A549 (cell line): ENCODE measurements around the gene GOLGA5. TPM values are rescaled to one million over a fixed set of nuclear protein-coding genes. Genes with fewer than 3 reads are reported as not detected.
A peak's percentile ranks its signal among the peaks of the same experiment; 100 is the strongest.
"Not testable (repeated sequence)": the region's sequence is repeated elsewhere in the genome, so short reads cannot be mapped to it uniquely, and the experiment has no call there.

ENCODE experiments used
- ATAC-seq, 2 experiments: fragments of 200-7000 bp in 1 of 2; fragments of >200 bp in 1 of 2; cut with Nextera tagmentation in 1 of 2; cut with Tn5 transposase in 1 of 2; 3 replicates each; pipeline versions ENCODE4 v1.8.0 to v1.9.1; 2018 to 2020; ENCODE audit warnings: mild to moderate bottlenecking in 1 of 2, moderate library complexity in 1 of 2
- CTCF ChIA-PET: fragments of 300-600 bp; sonication (Branson Sonifier 250); formaldehyde crosslinking; extraction: SDS; loops from one replicate; lab custom pipeline; 2021; ENCODE audit warnings: antibody characterized with exemption, inconsistent platforms; lab: Yijun Ruan, JAX
- POLR2A ChIA-PET: fragments of 350-600 bp; formaldehyde crosslinking; extraction: SDS; loops from one replicate; lab custom pipeline; 2021; ENCODE audit warnings: antibody characterized with exemption, inconsistent platforms; lab: Yijun Ruan, JAX
- DNase-seq, 2 experiments: peaks; one replicate each; pipeline versions ENCODE4 v3.0.0 to v3.0.0-alpha.2; 2011 to 2016; ENCODE audit warnings: low read depth in 1 of 2, low spot score in 1 of 2
- FAIRE-seq: peaks from 2 replicates; lab custom pipeline; 2011; peaks lifted over from hg19 to GRCh38; lab: Jason Lieb, UNC
- H3K27ac ChIP-seq, 2 experiments: fragments of >200 bp; sonication (Bioruptor Twin); formaldehyde crosslinking; 3 replicates each; pipeline ENCODE4 v1.5.1; 2016 to 2017
- H3K4me1 ChIP-seq: fragments of >200 bp; sonication (Bioruptor Twin); formaldehyde crosslinking; 3 replicates; pipeline ENCODE4 v1.6.1; 2016
- H3K4me2 ChIP-seq: fragments of >200 bp; sonication (Bioruptor Twin); formaldehyde crosslinking; 3 replicates; pipeline ENCODE4 v1.6.1; 2016
- H3K4me3 ChIP-seq: fragments of >200 bp; sonication (Bioruptor Twin); formaldehyde crosslinking; 3 replicates; pipeline ENCODE4 v1.5.1; 2016
- H3K9me3 ChIP-seq: fragments of >200 bp; sonication (Bioruptor Twin); formaldehyde crosslinking; 3 replicates; pipeline ENCODE4 v1.6.1; 2016
- CEBPB ChIP-seq, 2 experiments: fragments of >200 bp in 1 of 2; sonication (Bioruptor Twin) in 1 of 2; formaldehyde crosslinking in 1 of 2; IDR thresholded peaks; 2 replicates each; pipeline ENCODE4 v1.6.1; 2012 to 2016
- CHD2 ChIP-seq: fragments of 150-350 bp; IDR thresholded peaks from 2 replicates; pipeline ENCODE4 v1.6.1; 2014; ENCODE audit warnings: low read length; ENCODE audit not compliant: partially characterized antibody
- CTCF ChIP-seq: fragments of >200 bp; sonication (Bioruptor Twin); formaldehyde crosslinking; IDR thresholded peaks from 3 replicates; pipeline ENCODE4 v1.5.1; 2016
- EHF ChIP-seq: fragments of 250-450 bp; sonication (Bioruptor Pico); IDR thresholded peaks from 2 replicates; pipeline ENCODE4 v1.5.0; 2020; ENCODE audit warnings: mild to moderate bottlenecking
- ELK1 ChIP-seq: fragments of 150-350 bp; IDR thresholded peaks from 2 replicates; pipeline ENCODE4 v1.6.1; 2014; ENCODE audit warnings: low read depth, mild to moderate bottlenecking, low read length
- FOSB ChIP-seq: fragments of 250-450 bp; sonication (Bioruptor Pico); IDR thresholded peaks from 2 replicates; pipeline ENCODE4 v1.5.0; 2020; ENCODE audit warnings: mild to moderate bottlenecking, moderate library complexity
- GATA3 ChIP-seq: IDR thresholded peaks from 2 replicates; pipeline ENCODE4 v1.6.1; 2012; ENCODE audit warnings: borderline replicate concordance
- HEYL ChIP-seq: fragments of 250-450 bp; sonication (Bioruptor Pico); IDR thresholded peaks from 2 replicates; pipeline ENCODE4 v1.8.0; 2021; ENCODE audit warnings: mild to moderate bottlenecking, moderate library complexity
- HOXA7 ChIP-seq: fragments of 250-450 bp; sonication (Bioruptor Pico); IDR thresholded peaks from 2 replicates; pipeline ENCODE4 v1.5.0; 2020; ENCODE audit warnings: mild to moderate bottlenecking, moderate library complexity
- KDM5A ChIP-seq: fragments of 200-600 bp; sonication (generic); IDR thresholded peaks from 2 replicates; pipeline ENCODE4 v1.6.1; 2016; ENCODE audit warnings: antibody characterized with exemption, mild to moderate bottlenecking
- MAFK ChIP-seq: fragments of 450-650 bp; IDR thresholded peaks from 2 replicates; pipeline ENCODE4 v1.6.1; 2014; ENCODE audit not compliant: partially characterized antibody
- MYC ChIP-seq: IDR thresholded peaks from 2 replicates; pipeline ENCODE4 v1.6.1; 2012; ENCODE audit warnings: mild to moderate bottlenecking, inconsistent platforms, low read length, improper control_type of control experiment, borderline replicate concordance
- NPAS2 ChIP-seq: fragments of 250-450 bp; sonication (Bioruptor Pico); IDR thresholded peaks from 2 replicates; pipeline ENCODE4 v1.8.0; 2022; ENCODE audit warnings: mild to moderate bottlenecking, moderate library complexity, borderline replicate concordance
- PBX3 ChIP-seq: IDR thresholded peaks from 2 replicates; pipeline ENCODE4 v1.6.1; 2012
- PHF8 ChIP-seq: fragments of 200-600 bp; sonication (generic); IDR thresholded peaks from 2 replicates; pipeline ENCODE4 v1.6.1; 2016; ENCODE audit warnings: low read depth, mild to moderate bottlenecking, antibody characterized with exemption, moderate library complexity, borderline replicate concordance
- REST ChIP-seq: fragments of 200-600 bp; sonication (generic); IDR thresholded peaks from 2 replicates; pipeline ENCODE4 v1.6.1; 2016; ENCODE audit warnings: antibody characterized with exemption, mild to moderate bottlenecking, moderate library complexity
- TP53 ChIP-seq: fragments of 250-450 bp; sonication (Bioruptor Pico); IDR thresholded peaks from 2 replicates; pipeline ENCODE4 v1.5.0; 2021; ENCODE audit warnings: mild to moderate bottlenecking, moderate library complexity
- USF2 ChIP-seq: fragments of 450-650 bp; IDR thresholded peaks from 2 replicates; pipeline ENCODE4 v1.6.1; 2014; ENCODE audit warnings: antibody characterized with exemption
- ZC3H11A ChIP-seq: fragments of 450-650 bp; IDR thresholded peaks from 2 replicates; pipeline ENCODE4 v1.6.1; 2014; ENCODE audit warnings: antibody characterized with exemption, mild to moderate bottlenecking
- WGBS: methylation state at CpG from one replicate; pipeline ENCODE4 v1.1.6; 2017; ENCODE audit errors: missing lambda C conversion rate; 5-methylcytosine and 5-hydroxymethylcytosine counted together
- polyA plus RNA-seq, 4 experiments: library from polyadenylated mRNA; depleted of rRNA in 3 of 4; stranded (reverse); fragments of >200 nt; fragmentation: RNase III in 1 of 4; extraction: RNeasy Plus Mini Kit Qiagen cat#74134 plus additional on column Dnase treatment in 1 of 4; gene quantifications; 2 replicates in 3 of 4; 3 replicates in 1 of 4; pipeline ENCODE4 v1.2.3, GENCODE V29; 2011 to 2017

GOLGA5 gene
- polyA plus RNA-seq, 2 of the 4 experiments (the other 2 are of a cell fraction), result 31.9 to 53.8 TPM

- no peak for TF ChIP-seq PBX3
- TF ChIP-seq CEBPB (IDR thresholded peaks at IDR 0.05), result no peak
- no peak for TF ChIP-seq TP53
- no peak for TF ChIP-seq KDM5A
- no peak for TF ChIP-seq HEYL (CRISPR knock-in tag)
- TF ChIP-seq NPAS2 (CRISPR knock-in tag), result no peak
- TF ChIP-seq, all 56 proteins: peak for 0
Measured at GRCh38 chr14:92759300-92759678, 34.8 kb upstream of the GOLGA5 start (continued).

- Histone ChIP-seq H3K9me3 (no peaks in the 10 kb centered on the region), H3K27ac (no peak overlapping the region), H3K4me1 (no peaks in the 10 kb centered on the region), H3K4me2 (no peak overlapping the region), H3K4me3 (no peak overlapping the region)
- no peak for FAIRE-seq
- DNase-seq, result no peak
- POLR2A ChIA-PET, result no interaction called here
- CTCF ChIA-PET, result interaction anchor here (1.0 to 1.4 kb wide), 3 partner anchors 9 to 69 kb away, joined by 3 to 6 read pairs (median 4); no protein-coding TSS in a partner anchor
- WGBS, result 66% methylated on average over 12 of the region's 12 CpGs
- ATAC-seq, result no peak
- TF ChIP-seq ELK1 (no peak), MYC (no peak), MAFK (no peak), CTCF (no peak), GATA3 (no peak), FOSB (CRISPR knock-in tag) (no peak)
Measured at GRCh38 chr14:92759679-92760523, 34.2 kb upstream of the GOLGA5 start.

- no peak overlapping the region for H3K4me2 ChIP-seq
- no peak for TF ChIP-seq USF2
- TF ChIP-seq HEYL (CRISPR knock-in tag), result no peak
- no peak for TF ChIP-seq CHD2
- no peak for TF ChIP-seq EHF
- TF ChIP-seq HOXA7 (CRISPR knock-in tag), result no peak
- no peak for TF ChIP-seq REST
- no peak for TF ChIP-seq PHF8
- no peak for TF ChIP-seq ZC3H11A
- TF ChIP-seq MYC, result no peak
- H3K9me3 ChIP-seq, result no peaks in the 10 kb centered on the region
- no peaks in the 10 kb centered on the region for H3K4me1 ChIP-seq
- POLR2A ChIA-PET, result no interaction called here
- WGBS, result 38% methylated on average over 7 of the region's 7 CpGs
- DNase-seq (no peak), ATAC-seq (no peak), FAIRE-seq (no peak)
- no peak overlapping the region for H3K4me3 ChIP-seq
- no peak overlapping the region for H3K27ac ChIP-seq
- CTCF ChIA-PET, result no interaction called here
Measured at GRCh38 chr14:92760524-92760805, 33.6 kb upstream of the GOLGA5 start.

GRCh38 chr14:92763666-92764631 is 30.2 kb upstream of the GOLGA5 start:
- ATAC-seq (peak in 1 of 2 experiments; percentile 84; a peak in 3 of 6 replicates), FAIRE-seq (peak; percentile 85)
- DNase-seq, H3K4me2 ChIP-seq, H3K9me3 ChIP-seq, H3K4me1 ChIP-seq, POLR2A ChIA-PET, H3K4me3 ChIP-seq, H3K27ac ChIP-seq: not testable (repeated sequence)
- CTCF ChIA-PET, result interaction anchor here (1.5 to 2.1 kb wide), 2 partner anchors 51 to 78 kb away, joined by 4 to 5 read pairs; no protein-coding TSS in a partner anchor
- 52% methylated on average over 3 of the region's 5 CpGs for WGBS
